Fibroblast of pulmonary artery (primary cell): ENCODE measurements around the gene PCDHGA1.
A peak's percentile ranks its signal among the peaks of the same experiment; 100 is the strongest.

Experiments
- DNase-seq: peaks from one replicate; pipeline ENCODE4 v3.0.0-alpha.2; 2010; ENCODE audit warnings: low read depth
- H3K4me3 ChIP-seq: replicated peaks from 2 replicates; pipeline ENCODE4 v1.5.1; 2011; ENCODE audit warnings: low read depth, mild to moderate bottlenecking, control low read depth, low read length, moderate library complexity
- TF ChIP-seq, protein P1 (sequence below): IDR thresholded peaks from 2 replicates; pipeline ENCODE4 v1.5.1; 2011; ENCODE audit warnings: mild to moderate bottlenecking, control low read depth, low read length, inconsistent platforms; ENCODE audit errors: missing control alignments

PCDHGA1 gene

DNA sequence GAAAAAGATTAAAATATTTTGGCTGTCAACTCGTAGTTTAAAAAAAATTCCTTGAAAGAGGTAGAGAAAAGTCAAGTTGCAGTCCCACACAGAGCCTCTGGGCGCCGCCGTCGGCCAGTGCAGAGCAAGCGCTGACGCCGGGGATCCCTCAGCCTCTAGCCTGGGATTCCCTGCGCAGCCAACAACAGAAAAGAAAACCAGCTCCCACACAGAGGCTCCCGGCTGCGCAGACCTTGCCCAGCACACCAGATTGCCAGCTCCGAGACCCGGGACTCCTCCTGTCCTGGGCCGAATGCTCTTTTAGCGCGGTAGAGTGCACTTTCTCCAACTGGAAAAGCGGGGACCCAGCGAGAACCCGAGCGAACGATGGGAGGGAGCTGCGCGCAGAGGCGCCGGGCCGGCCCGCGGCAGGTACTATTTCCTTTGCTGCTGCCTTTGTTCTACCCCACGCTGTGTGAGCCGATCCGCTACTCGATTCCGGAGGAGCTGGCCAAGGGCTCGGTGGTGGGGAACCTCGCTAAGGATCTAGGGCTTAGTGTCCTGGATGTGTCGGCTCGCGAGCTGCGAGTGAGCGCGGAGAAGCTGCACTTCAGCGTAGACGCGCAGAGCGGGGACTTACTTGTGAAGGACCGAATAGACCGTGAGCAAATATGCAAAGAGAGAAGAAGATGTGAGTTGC, 87.3 kb downstream of the PCDHGA1 start, which contains the start of gene PCDHGB7:
Gene PCDHGB7, plus strand, starts transcription at position 184 of the 679 bp plus-strand sequence. Its CDS starts 183 bp downstream, at position 367.
- H3K4me3 ChIP-seq, result peak within 1 kb of the TSS; percentile 55
- TF ChIP-seq, protein P1, sequence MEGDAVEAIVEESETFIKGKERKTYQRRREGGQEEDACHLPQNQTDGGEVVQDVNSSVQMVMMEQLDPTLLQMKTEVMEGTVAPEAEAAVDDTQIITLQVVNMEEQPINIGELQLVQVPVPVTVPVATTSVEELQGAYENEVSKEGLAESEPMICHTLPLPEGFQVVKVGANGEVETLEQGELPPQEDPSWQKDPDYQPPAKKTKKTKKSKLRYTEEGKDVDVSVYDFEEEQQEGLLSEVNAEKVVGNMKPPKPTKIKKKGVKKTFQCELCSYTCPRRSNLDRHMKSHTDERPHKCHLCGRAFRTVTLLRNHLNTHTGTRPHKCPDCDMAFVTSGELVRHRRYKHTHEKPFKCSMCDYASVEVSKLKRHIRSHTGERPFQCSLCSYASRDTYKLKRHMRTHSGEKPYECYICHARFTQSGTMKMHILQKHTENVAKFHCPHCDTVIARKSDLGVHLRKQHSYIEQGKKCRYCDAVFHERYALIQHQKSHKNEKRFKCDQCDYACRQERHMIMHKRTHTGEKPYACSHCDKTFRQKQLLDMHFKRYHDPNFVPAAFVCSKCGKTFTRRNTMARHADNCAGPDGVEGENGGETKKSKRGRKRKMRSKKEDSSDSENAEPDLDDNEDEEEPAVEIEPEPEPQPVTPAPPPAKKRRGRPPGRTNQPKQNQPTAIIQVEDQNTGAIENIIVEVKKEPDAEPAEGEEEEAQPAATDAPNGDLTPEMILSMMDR, result peak; percentile 81
- peak; percentile 91 for DNase-seq

DNA sequence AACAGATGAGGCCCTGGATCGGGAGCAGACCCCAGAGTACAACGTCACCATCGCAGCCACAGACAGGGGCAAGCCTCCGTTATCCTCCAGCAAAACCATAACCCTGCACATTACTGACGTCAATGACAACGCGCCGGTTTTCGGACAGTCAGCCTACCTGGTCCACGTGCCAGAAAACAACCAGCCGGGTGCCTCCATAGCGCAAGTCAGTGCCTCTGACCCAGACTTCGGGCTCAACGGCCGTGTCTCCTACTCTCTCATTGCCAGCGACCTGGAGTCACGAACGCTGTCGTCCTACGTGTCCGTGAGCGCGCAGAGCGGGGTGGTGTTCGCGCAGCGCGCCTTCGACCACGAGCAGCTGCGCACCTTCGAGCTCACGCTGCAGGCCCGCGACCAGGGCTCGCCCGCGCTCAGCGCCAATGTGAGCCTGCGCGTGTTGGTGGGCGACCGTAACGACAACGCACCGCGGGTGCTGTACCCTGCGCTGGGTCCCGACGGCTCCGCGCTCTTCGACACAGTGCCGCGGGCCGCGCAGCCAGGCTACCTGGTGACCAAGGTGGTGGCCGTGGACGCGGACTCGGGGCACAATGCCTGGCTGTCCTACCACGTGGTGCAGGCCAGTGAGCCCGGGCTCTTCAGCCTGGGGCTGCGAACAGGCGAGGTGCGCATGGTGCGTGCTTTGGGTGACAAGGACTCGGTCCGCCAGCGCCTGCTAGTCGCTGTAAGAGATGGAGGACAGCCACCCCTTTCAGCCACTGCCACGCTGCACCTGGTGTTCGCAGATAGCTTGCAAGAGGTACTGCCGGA, 89.0 kb downstream of the PCDHGA1 start:
- DNase-seq, result no peak
- TF ChIP-seq, protein P1, result no peak
- no peak overlapping the region for H3K4me3 ChIP-seq

DNA sequence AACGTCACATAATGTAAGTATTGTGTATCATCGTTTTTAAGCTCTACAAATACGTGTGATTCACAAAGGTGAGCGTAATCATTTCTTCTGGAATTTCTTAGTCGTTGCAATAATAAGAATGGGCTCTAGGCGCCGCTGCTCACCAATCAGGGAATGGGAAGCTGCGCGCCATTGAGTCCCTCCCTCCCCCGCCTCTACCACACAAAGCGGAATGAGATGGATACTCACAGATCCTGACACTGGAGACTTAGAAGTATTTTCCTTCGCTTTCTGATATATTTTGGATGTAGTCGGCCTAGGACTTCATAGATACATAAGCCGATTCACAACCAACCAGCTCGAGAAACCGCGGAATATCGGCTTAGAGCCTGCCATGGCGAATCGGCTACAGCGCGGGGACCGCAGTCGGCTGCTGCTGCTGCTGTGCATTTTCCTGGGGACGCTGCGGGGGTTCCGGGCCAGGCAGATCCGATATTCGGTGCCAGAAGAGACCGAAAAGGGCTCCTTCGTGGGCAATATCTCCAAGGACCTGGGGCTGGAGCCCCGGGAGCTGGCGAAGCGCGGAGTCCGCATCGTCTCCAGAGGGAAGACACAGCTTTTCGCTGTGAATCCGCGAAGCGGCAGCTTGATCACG, 90.7 kb downstream of the PCDHGA1 start, which contains the start of gene PCDHGA11:
Gene PCDHGA11, plus strand, starts transcription at position 197 of the 634 bp plus-strand sequence. Its CDS starts 177 bp downstream, at position 374.
- H3K4me3 ChIP-seq, result peak within 1 kb of the TSS; percentile 55
- DNase-seq, result peak; percentile 82
- TF ChIP-seq, protein P1, result peak; percentile 64

DNA sequence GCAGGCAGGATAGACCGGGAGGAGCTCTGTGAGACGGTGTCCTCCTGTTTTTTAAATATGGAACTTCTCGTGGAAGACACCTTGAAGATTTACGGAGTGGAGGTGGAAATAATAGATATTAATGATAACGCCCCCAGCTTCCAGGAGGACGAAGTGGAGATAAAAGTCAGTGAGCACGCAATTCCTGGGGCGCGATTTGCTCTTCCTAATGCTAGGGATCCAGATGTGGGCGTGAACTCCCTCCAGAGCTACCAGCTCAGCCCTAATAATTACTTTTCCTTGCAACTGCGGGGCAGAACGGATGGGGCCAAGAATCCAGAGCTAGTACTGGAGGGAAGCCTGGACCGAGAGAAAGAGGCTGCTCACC, 91.2 kb downstream of the PCDHGA1 start:
- DNase-seq, result peak; percentile 34

DNA sequence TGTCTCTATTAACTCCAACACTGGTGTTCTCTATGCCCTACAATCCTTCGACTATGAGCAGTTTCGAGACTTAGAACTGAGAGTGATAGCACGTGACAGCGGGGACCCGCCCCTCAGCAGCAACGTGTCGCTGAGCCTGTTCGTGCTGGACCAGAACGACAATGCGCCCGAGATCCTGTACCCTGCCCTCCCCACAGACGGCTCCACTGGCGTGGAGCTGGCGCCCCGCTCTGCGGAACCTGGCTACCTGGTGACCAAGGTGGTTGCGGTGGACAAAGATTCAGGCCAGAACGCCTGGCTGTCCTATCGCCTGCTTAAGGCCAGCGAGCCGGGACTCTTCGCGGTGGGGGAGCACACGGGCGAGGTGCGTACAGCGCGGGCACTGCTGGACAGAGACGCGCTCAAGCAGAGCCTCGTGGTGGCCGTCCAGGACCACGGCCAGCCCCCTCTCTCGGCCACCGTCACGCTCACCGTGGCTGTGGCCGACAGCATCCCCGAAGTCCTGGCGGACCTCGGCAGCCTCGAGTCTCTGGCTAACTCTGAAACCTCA, 92.5 kb downstream of the PCDHGA1 start:
- H3K4me3 ChIP-seq, result no peak overlapping the region
- no peak for DNase-seq
- TF ChIP-seq, protein P1, result no peak

More for the DNA sequence above, 91.2 kb downstream of the PCDHGA1 start:
- peak overlapping the region; percentile 55 for H3K4me3 ChIP-seq
- TF ChIP-seq, protein P1, result no peak

DNA sequence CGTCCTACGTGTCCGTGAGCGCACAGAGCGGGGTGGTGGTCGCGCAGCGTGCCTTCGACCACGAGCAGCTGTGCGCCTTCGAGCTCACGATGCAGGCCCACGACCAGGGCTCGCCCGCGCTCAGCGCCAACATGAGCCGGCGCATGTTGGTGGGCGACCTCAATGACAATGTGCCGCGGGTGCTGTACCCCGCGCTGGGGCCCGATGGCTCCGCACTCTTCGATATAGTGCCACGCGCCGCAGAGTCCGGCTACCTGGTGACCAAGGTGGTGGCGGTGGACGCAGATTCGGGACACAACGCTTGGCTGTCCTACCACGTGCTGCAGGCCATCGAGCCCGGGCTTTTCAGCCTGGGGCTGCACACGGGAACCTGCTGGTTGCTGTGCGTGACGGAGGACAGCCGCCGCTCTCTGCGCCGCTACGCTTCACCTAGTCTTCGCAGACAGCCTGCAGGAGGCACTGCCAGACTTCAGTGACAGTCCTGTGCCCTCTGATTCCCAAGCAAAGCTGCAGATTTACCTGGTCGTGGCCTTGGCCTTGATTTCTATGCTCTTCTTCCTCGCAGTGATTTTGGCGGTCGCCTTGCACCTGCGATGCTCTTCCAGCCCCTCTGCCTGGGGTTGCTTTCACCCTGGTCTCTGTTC, 97.6 kb downstream of the PCDHGA1 start:
- TF ChIP-seq, protein P1, result no peak

More for the DNA sequence above, 97.6 kb downstream of the PCDHGA1 start:
- H3K4me3 ChIP-seq, result no peak overlapping the region
- no peak for DNase-seq
